ENCODE results near the gene NDST3.

DNA sequence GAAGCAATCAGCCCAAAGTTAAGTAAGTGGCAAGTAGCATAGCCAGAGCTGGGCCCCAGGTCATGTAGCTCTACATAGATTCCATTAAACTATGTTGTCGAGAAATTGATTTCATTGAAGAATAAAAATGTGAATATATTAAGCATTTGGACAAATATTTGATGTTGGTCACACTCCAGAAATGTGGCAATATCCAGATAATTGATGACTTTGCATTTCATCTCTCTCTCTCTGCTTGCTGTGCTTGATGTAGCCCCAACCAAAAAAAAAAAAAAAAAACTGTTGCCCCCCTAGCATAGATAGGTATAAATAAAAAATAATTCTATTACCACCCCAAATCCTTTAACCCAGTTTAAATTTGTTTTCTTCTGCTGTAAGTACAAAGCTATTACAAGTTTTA lies 7.5 kb upstream of the NDST3 start:
- TF ChIP-seq SP1 (IDR thresholded peaks at IDR 0.05) (no peak), ELF4 (IDR thresholded peaks at IDR 0.05) (no peak), LEF1 (IDR thresholded peaks at IDR 0.05; ENCODE audit: borderline replicate concordance) (no peak), FOXA1 (IDR thresholded peaks at IDR 0.05) (no peak), HDGF (IDR thresholded peaks at IDR 0.05; ENCODE audit: borderline replicate concordance) (no peak), ARNT (IDR thresholded peaks at IDR 0.05) (no peak)
